Small intestine (tissue), 7 donors: ENCODE results near the gene KIF21A. TPM values are rescaled to one million over a fixed set of nuclear protein-coding genes. Genes with fewer than 3 reads are reported as not detected.

Experiments
- DNase-seq, 2 donors: peaks; one replicate each; pipeline versions ENCODE4 v3.0.0 to v3.0.0-alpha.2; 2013
- FAIRE-seq: peaks from 2 replicates; lab custom pipeline; 2012; peaks lifted over from hg19 to GRCh38; lab: Jason Lieb, UNC
- H3K27ac ChIP-seq, 3 donors: one replicate each; pipeline ENCODE4 v1.5.1; 2013; ENCODE audit warnings: low read length in 2 of 3, mild to moderate bottlenecking in 2 of 3, control low read depth in 1 of 3, inconsistent platforms in 1 of 3, low read depth in 1 of 3, moderate library complexity in 1 of 3
- H3K27me3 ChIP-seq, 3 donors: one replicate each; pipeline ENCODE4 v1.6.1; 2013; ENCODE audit warnings: low read length in 3 of 3, inconsistent platforms in 1 of 3; ENCODE audit not compliant: control insufficient read depth in 3 of 3, insufficient read depth in 3 of 3
- H3K36me3 ChIP-seq, 3 donors: one replicate each; pipeline ENCODE4 v1.6.1; 2013; ENCODE audit warnings: low read length in 3 of 3, inconsistent platforms in 1 of 3, low read depth in 1 of 3, mild to moderate bottlenecking in 1 of 3, moderate library complexity in 1 of 3; ENCODE audit not compliant: control insufficient read depth in 3 of 3, insufficient read depth in 2 of 3
- H3K4me1 ChIP-seq, 3 donors: one replicate each; pipeline ENCODE4 v1.6.1; 2013; ENCODE audit warnings: low read length in 2 of 3, inconsistent platforms in 1 of 3, low read depth in 1 of 3, mild to moderate bottlenecking in 1 of 3, moderate library complexity in 1 of 3; ENCODE audit not compliant: control insufficient read depth in 3 of 3, insufficient read depth in 2 of 3
- H3K4me3 ChIP-seq, 3 donors: one replicate each; pipeline ENCODE4 v1.5.1; 2013; ENCODE audit warnings: low read length in 3 of 3, control low read depth in 1 of 3, inconsistent platforms in 1 of 3, low read depth in 1 of 3, mild to moderate bottlenecking in 1 of 3, moderate library complexity in 1 of 3
- H3K9me3 ChIP-seq, 2 donors: one replicate each; pipeline ENCODE4 v1.6.1; 2013; ENCODE audit warnings: low read depth in 1 of 2, low read length in 1 of 2; ENCODE audit not compliant: control insufficient read depth in 2 of 2, insufficient read depth in 1 of 2
- WGBS, 3 donors: extraction: QIAGEN DNeasy Blood & Tissue Kit; methylation state at CpG; one replicate each; pipeline ENCODE4 v1.1.7; 2013; 5-methylcytosine and 5-hydroxymethylcytosine counted together
- polyA plus RNA-seq, 4 donors: library from polyadenylated mRNA; stranded (reverse) in 3 of 4; unstranded in 1 of 4; fragments of 200-250 nt in 3 of 4; fragments of 120-200 nt in 1 of 4; gene quantifications; one replicate each; pipeline versions ENCODE4 v1.2.1 to v1.2.3, GENCODE V29; 2013
- donor health status: healthy with polysubstance abuse.
- donor health status: control.
- donor health status: control.
- donor health status: Bipolar disorder and iron deficiency.
- donor health status: healthy.

The KIF21A gene
- polyA plus RNA-seq, 4 donors: 15.2 to 21.6 (median 21.3) TPM

GRCh38 chr12:39389399-39390150 lies 53.3 kb downstream of the KIF21A start:
- FAIRE-seq: no peak
- no peaks in the 10 kb centered on the region for H3K36me3 ChIP-seq
- no peaks in the 10 kb centered on the region for H3K9me3 ChIP-seq
- H3K27ac ChIP-seq: no peak overlapping the region
- H3K4me1 ChIP-seq: no peaks in the 10 kb centered on the region
- no peak for DNase-seq
- H3K27me3 ChIP-seq: no peaks in the 10 kb centered on the region
- WGBS, 3 donors: 93 to 96% (median 95%) methylated on average over 2 of the region's 2 CpGs
- H3K4me3 ChIP-seq: no peak overlapping the region

- H3K4me1 ChIP-seq: no peaks in the 10 kb centered on the region
- FAIRE-seq (no peak), DNase-seq (no peak)
- no peak overlapping the region for H3K27ac ChIP-seq
- no peaks in the 10 kb centered on the region for H3K36me3 ChIP-seq
- H3K9me3 ChIP-seq: no peaks in the 10 kb centered on the region
- no peak overlapping the region for H3K4me3 ChIP-seq
- H3K27me3 ChIP-seq: no peaks in the 10 kb centered on the region
- WGBS, 3 donors: 76 to 82% (median 78%) methylated on average over 3 of the region's 3 CpGs
These were observed 56.6 kb downstream of the KIF21A start for GRCh38 chr12:39386335-39386734.

- Histone ChIP-seq H3K36me3 (no peaks in the 10 kb centered on the region), H3K9me3 (no peaks in the 10 kb centered on the region), H3K4me1 (no peaks in the 10 kb centered on the region), H3K27ac (no peak overlapping the region), H3K27me3 (no peaks in the 10 kb centered on the region), H3K4me3 (no peak overlapping the region)
- DNase-seq (no peak), FAIRE-seq (no peak)
- WGBS, 3 donors: 94 to 96% (median 95%) methylated on average over 2 of the region's 2 CpGs
These were observed 59.8 kb downstream of the KIF21A start for GRCh38 chr12:39383114-39383513.

- no peak overlapping the region for H3K27ac ChIP-seq
- no peak overlapping the region for H3K4me3 ChIP-seq
- no peaks in the 10 kb centered on the region for H3K36me3 ChIP-seq
- H3K4me1 ChIP-seq: no peaks in the 10 kb centered on the region
- FAIRE-seq (no peak), DNase-seq (no peak)
- no peaks in the 10 kb centered on the region for H3K27me3 ChIP-seq
- no peaks in the 10 kb centered on the region for H3K9me3 ChIP-seq
- WGBS, 3 donors: 95% methylated on average over 10 of the region's 10 CpGs
These were observed 62.8 kb downstream of the KIF21A start for GRCh38 chr12:39380090-39380489.

GRCh38 chr12:39378341-39378740 lies 64.6 kb downstream of the KIF21A start:
- Histone ChIP-seq H3K36me3 (no peaks in the 10 kb centered on the region), H3K27me3 (no peaks in the 10 kb centered on the region), H3K27ac (no peak overlapping the region), H3K9me3 (no peaks in the 10 kb centered on the region), H3K4me3 (no peak overlapping the region), H3K4me1 (no peaks in the 10 kb centered on the region)
- FAIRE-seq (no peak), DNase-seq (no peak)
- 19 to 88% (median 88%) methylated on average over 1 of the region's 1 CpG for WGBS, 3 donors

- H3K36me3 ChIP-seq: no peaks in the 10 kb centered on the region
- no peak overlapping the region for H3K27ac ChIP-seq
- FAIRE-seq: no peak
- H3K4me1 ChIP-seq: no peaks in the 10 kb centered on the region
- H3K27me3 ChIP-seq: no peaks in the 10 kb centered on the region
- H3K9me3 ChIP-seq: no peaks in the 10 kb centered on the region
- DNase-seq: no peak
- H3K4me3 ChIP-seq: no peak overlapping the region
- WGBS, 3 donors: 34 to 66% (median 64%) methylated on average over 2 of the region's 2 CpGs
These were observed 67.6 kb downstream of the KIF21A start for GRCh38 chr12:39375206-39375808.

- no peak for FAIRE-seq
- Histone ChIP-seq H3K36me3 (no peaks in the 10 kb centered on the region), H3K4me1 (no peaks in the 10 kb centered on the region), H3K4me3 (no peak overlapping the region), H3K27ac (no peak overlapping the region), H3K27me3 (no peaks in the 10 kb centered on the region), H3K9me3 (no peaks in the 10 kb centered on the region)
- 52 to 85% (median 62%) methylated on average over 2 of the region's 2 CpGs for WGBS, 3 donors
- DNase-seq: peak in 1 of 2 donors; percentile 26
These were observed 70.0 kb downstream of the KIF21A start for GRCh38 chr12:39372929-39373328.

- Histone ChIP-seq H3K4me3 (no peak overlapping the region), H3K4me1 (no peaks in the 10 kb centered on the region), H3K27me3 (no peaks in the 10 kb centered on the region), H3K9me3 (no peaks in the 10 kb centered on the region), H3K27ac (no peak overlapping the region), H3K36me3 (no peaks in the 10 kb centered on the region)
- 83 to 88% (median 86%) methylated on average over 2 of the region's 2 CpGs for whole genome bisulfite sequencing, 3 donors
- no peak for DNase-seq
- no peak for FAIRE-seq
These were observed 70.6 kb downstream of the KIF21A start for GRCh38 chr12:39372204-39372925.
